GM12878 (cell line): ENCODE measurements around the gene ZNF365. TPM values are rescaled to one million over a fixed set of nuclear protein-coding genes. Genes with fewer than 3 reads are reported as not detected.
A peak's percentile ranks its signal among the peaks of the same experiment; 100 is the strongest.

Experiments
- ATAC-seq: fragments of 200-7000 bp; cut with Tn5 transposase; 3 replicates; pipeline ENCODE4 v1.9.1; 2020; ENCODE audit warnings: mild to moderate bottlenecking, moderate library complexity
- BruUV-seq: library from RNA; stranded (reverse); fragments of 400-500 nt; replicated peaks from 2 replicates; lab custom pipeline; 2021; lab: Mats Ljungman, UMichigan
- CTCF ChIA-PET: fragments of 300-600 bp; sonication (Branson Sonifier 250); formaldehyde crosslinking; extraction: SDS; loops from one replicate; lab custom pipeline; 2021; ENCODE audit warnings: inconsistent platforms; lab: Yijun Ruan, JAX
- POLR2A ChIA-PET: fragments of 350-600 bp; formaldehyde crosslinking; extraction: SDS; loops from one replicate; lab custom pipeline; 2021; ENCODE audit warnings: inconsistent platforms; lab: Charles Lee
- RAD21 ChIA-PET: fragments of 300-600 bp; sonication (Branson Sonifier 250); formaldehyde crosslinking; loops from one replicate; lab custom pipeline; 2023; ENCODE audit warnings: antibody characterized with exemption; ENCODE audit not compliant: unreplicated experiment; lab: Charles Lee
- SMC1A ChIA-PET: fragments of 300-600 bp; sonication (Branson Sonifier 250); formaldehyde crosslinking; loops from one replicate; lab custom pipeline; 2023; ENCODE audit not compliant: unreplicated experiment, uncharacterized antibody; lab: Charles Lee
- DNase-seq: peaks from one replicate; pipeline ENCODE4 v3.0.0-alpha.2; 2011; ENCODE audit warnings: low read depth, low spot score
- FAIRE-seq: peaks from 3 replicates; lab custom pipeline; 2011; peaks lifted over from hg19 to GRCh38; lab: Jason Lieb, UNC
- H2AFZ ChIP-seq: 2 replicates; pipeline ENCODE4 v1.6.0; 2011; ENCODE audit warnings: low read depth, low read length, control low read depth; ENCODE audit not compliant: control insufficient read depth
- H3K27ac ChIP-seq: 2 replicates; pipeline ENCODE4 v1.5.1; 2011; ENCODE audit warnings: control low read depth; ENCODE audit not compliant: control insufficient read depth, insufficient read depth
- H3K27me3 ChIP-seq, 2 experiments: replicated peaks in 1 of 2; 2 replicates each; pipeline versions ENCODE4 v1.6.0 to v1.6.1; 2011; ENCODE audit warnings: low read length in 1 of 2; ENCODE audit not compliant: control insufficient read depth in 2 of 2, insufficient read depth in 2 of 2
- H3K36me3 ChIP-seq, 2 experiments: 2 replicates each; pipeline ENCODE4 v1.5.1; 2011; ENCODE audit warnings: low read length in 1 of 2; ENCODE audit not compliant: control insufficient read depth in 2 of 2, insufficient read depth in 2 of 2
- H3K4me1 ChIP-seq: 2 replicates; pipeline ENCODE4 v1.6.1; 2011; ENCODE audit warnings: mild to moderate bottlenecking, low read length, moderate library complexity, mixed read lengths; ENCODE audit not compliant: control insufficient read depth, insufficient read depth
- H3K4me2 ChIP-seq: 2 replicates; pipeline ENCODE4 v1.6.0; 2011; ENCODE audit warnings: control low read depth; ENCODE audit not compliant: control insufficient read depth, insufficient read depth
- H3K4me3 ChIP-seq: fragments of 200-600 bp; sonication (generic); 2 replicates; pipeline ENCODE4 v1.5.1; 2016
- H3K79me2 ChIP-seq: 2 replicates; pipeline ENCODE4 v1.6.0; 2011; ENCODE audit warnings: low read length; ENCODE audit not compliant: control insufficient read depth, insufficient read depth
- H3K9ac ChIP-seq: 2 replicates; pipeline ENCODE4 v1.8.0; 2011; ENCODE audit warnings: low read length, control low read depth, mixed read lengths; ENCODE audit not compliant: control insufficient read depth, insufficient read depth
- H3K9me3 ChIP-seq: replicated peaks from 3 replicates; pipeline ENCODE4 v1.5.1; 2011; ENCODE audit warnings: mild to moderate bottlenecking, low read length; ENCODE audit not compliant: control insufficient read depth, insufficient read depth
- H4K20me1 ChIP-seq: 2 replicates; pipeline ENCODE4 v1.6.0; 2011; ENCODE audit not compliant: control insufficient read depth, insufficient read depth
- ATF7 ChIP-seq: fragments of 450-650 bp; IDR thresholded peaks from 2 replicates; pipeline ENCODE4 v1.6.1; 2016; ENCODE audit warnings: low read depth, mild to moderate bottlenecking
- BCL11A ChIP-seq: IDR thresholded peaks from 2 replicates; pipeline ENCODE4 v1.6.1; 2011; ENCODE audit warnings: low read depth, low read length
- CHD2 ChIP-seq: IDR thresholded peaks from 2 replicates; pipeline ENCODE4 v1.6.1; 2011; ENCODE audit warnings: low read depth, low read length, improper control_type of control experiment, borderline replicate concordance
- CREB1 ChIP-seq: IDR thresholded peaks from 2 replicates; pipeline ENCODE4 v1.6.1; 2012; ENCODE audit warnings: low read depth, mild to moderate bottlenecking, inconsistent platforms
- HDAC2 ChIP-seq: fragments of 200-600 bp; sonication (generic); IDR thresholded peaks from 2 replicates; pipeline ENCODE4 v1.6.1; 2017
- NFYB ChIP-seq: IDR thresholded peaks from 2 replicates; pipeline ENCODE4 v1.6.1; 2011; ENCODE audit warnings: low read depth, mild to moderate bottlenecking, low read length, improper control_type of control experiment, moderate library complexity; ENCODE audit not compliant: insufficient read depth
- NR2F1 ChIP-seq: fragments of 450-650 bp; conservative IDR thresholded peaks from 2 replicates; pipeline ENCODE4 v1.6.1; 2017; ENCODE audit warnings: mild to moderate bottlenecking
- POLR2AphosphoS2 ChIP-seq: IDR thresholded peaks from 2 replicates; pipeline ENCODE4 v1.6.1; 2011; ENCODE audit warnings: low read depth, mild to moderate bottlenecking, low read length, improper control_type of control experiment, moderate library complexity
- RFX5 ChIP-seq: IDR thresholded peaks from 2 replicates; pipeline ENCODE4 v1.6.1; 2011; ENCODE audit warnings: low read depth, low read length, improper control_type of control experiment
- SIX5 ChIP-seq: IDR thresholded peaks from 2 replicates; pipeline ENCODE4 v1.6.1; 2011; ENCODE audit warnings: mild to moderate bottlenecking, low read depth, low read length, moderate library complexity; ENCODE audit not compliant: severe bottlenecking
- SP1 ChIP-seq: IDR thresholded peaks from one replicate; pipeline ENCODE4 v1.6.1; 2011; ENCODE audit warnings: low read depth, low read length
- TBL1XR1 ChIP-seq: IDR thresholded peaks from 2 replicates; pipeline ENCODE4 v1.6.1; 2012; ENCODE audit warnings: low read depth, low read length, improper control_type of control experiment
- ZNF207 ChIP-seq: fragments of 450-650 bp; IDR thresholded peaks from 2 replicates; pipeline ENCODE4 v1.6.1; 2014; ENCODE audit warnings: antibody characterized with exemption, mild to moderate bottlenecking, borderline replicate concordance
- ZNF592 ChIP-seq: fragments of 450-650 bp; IDR thresholded peaks from 2 replicates; pipeline ENCODE4 v1.6.1; 2017; ENCODE audit warnings: mild to moderate bottlenecking, moderate library complexity
- WGBS: methylation state at CpG from one replicate; pipeline ENCODE4 v1.1.6; 2016; ENCODE audit warnings: low lambda C conversion rate; ENCODE audit not compliant: insufficient replicate concordance, insufficient coverage; ENCODE audit errors: missing lambda C conversion rate; 5-methylcytosine and 5-hydroxymethylcytosine counted together
- in situ Hi-C: fragments of 300-500 bp; cut with MboI; formaldehyde crosslinking; loops from 9 replicates; pipeline ENCODE4 v1.14.3; 2018; ENCODE audit warnings: mixed read lengths
- intact Hi-C: fragments of 100-400 bp; cut with micrococcal nuclease; formaldehyde crosslinking; loops from one replicate; pipeline ENCODE4 v1.14.2; 2022; ENCODE audit not compliant: unreplicated experiment
- polyA plus RNA-seq, 11 experiments: library from polyadenylated mRNA; depleted of rRNA in 4 of 11; unstranded in 6 of 11; stranded (reverse) in 5 of 11; fragments of >200 nt; fragmentation: Nextera tagmentation in 4 of 11; fragmentation: Illumina TruSeq in 1 of 11; extraction: Ambion mirVana in 4 of 11; extraction: Trizol in 1 of 11; gene quantifications; 1 replicate in 1 of 11; 2 replicates in 10 of 11; pipeline versions ENCODE4 v1.2.1 to v1.2.3, GENCODE V29; 2011 to 2016; ENCODE audit warnings: inconsistent platforms in 2 of 11, missing spikeins in 2 of 11, low read depth in 1 of 11
- total RNA-seq, 4 experiments: library from RNA; depleted of rRNA in 3 of 4; stranded (reverse); fragments of >200 nt in 3 of 4; fragmentation: Illumina TruSeq in 1 of 4; extraction: Trizol in 1 of 4; gene quantifications; 2 replicates each; pipeline versions ENCODE4 v1.2.1 to v1.2.3, GENCODE V29; 2013 to 2021

Gene ZNF365
- total and polyA plus RNA-seq, 10 of the 15 experiments (the other 5 are each of a cell fraction or from before 2014, with no cell fraction given), result 0.08 TPM; not detected in 9

- H3K27ac ChIP-seq, result no peak overlapping the region
- FAIRE-seq, result no peak
- no peaks in the 10 kb centered on the region for H3K79me2 ChIP-seq
- H3K36me3 ChIP-seq, result no peaks in the 10 kb centered on the region
- BruUV-seq, result no TSS peak
- no peak for DNase-seq
- TF ChIP-seq SIX5 (no peak), HDAC2 (no peak)
- WGBS, result 22% methylated on average over 8 of the region's 8 CpGs
- in situ Hi-C loops, result no loop called here
- ChIA-PET CTCF (no interaction called here), POLR2A (no interaction called here), RAD21 (no interaction called here), SMC1A (no interaction called here)
- no peak for ATAC-seq
- H3K9me3 ChIP-seq, result no peaks in the 10 kb centered on the region
- H3K27me3 ChIP-seq, result peaks cover 8 to 22% of the 10 kb centered on the region in 2 experiments
- peak overlapping the region; percentile 50; the same call in 1 of the 2 replicates for H3K4me2 ChIP-seq
- no peak overlapping the region for H2AFZ ChIP-seq
- no peak overlapping the region for H3K9ac ChIP-seq
- H3K4me1 ChIP-seq, result no peaks in the 10 kb centered on the region
- no peaks in the 10 kb centered on the region for H4K20me1 ChIP-seq
- intact Hi-C loops, result no loop called here
- H3K4me3 ChIP-seq, result no peak overlapping the region
Observed at GRCh38 chr10:62373639-62373994, 552 bp upstream of the ZNF365 start.

DNA sequence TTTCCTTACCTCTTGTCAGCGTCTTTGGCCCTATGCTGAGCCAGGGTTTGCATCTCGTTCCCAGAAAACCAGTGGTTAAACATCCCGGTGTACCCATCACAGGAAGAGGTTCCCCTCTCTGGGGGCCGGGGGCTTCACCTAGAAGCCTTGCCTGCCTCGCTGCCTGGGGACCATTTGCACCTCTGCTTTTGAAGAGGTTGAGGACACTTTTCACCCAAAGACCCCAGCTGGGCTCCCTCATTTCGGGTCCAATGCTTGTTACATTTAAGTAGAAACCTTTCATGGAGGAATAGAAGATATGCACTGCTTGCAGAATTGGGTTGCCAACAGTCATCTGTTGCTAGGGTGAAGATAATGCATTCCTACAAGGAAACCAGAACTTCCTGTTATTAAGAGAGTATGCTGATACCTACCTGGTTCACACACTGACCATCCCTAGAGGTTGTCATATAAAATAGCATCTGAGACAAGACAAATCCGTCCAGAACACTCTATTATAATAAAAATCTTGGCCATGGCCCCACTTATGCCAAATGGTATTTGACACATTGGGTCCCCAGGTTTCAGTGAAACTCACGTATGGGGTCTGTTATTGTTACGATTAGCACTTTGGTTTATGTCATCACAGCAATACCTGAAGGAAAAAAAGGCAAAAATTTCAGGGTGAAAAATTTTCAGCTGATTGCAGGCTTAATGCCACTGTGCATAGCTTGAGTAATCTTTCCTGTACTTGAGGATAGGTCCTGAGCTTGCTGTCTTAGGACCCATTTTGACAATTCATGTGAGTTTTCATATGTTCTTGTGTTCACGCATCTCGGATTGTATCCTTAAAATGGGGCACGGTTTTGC is 917 bp downstream of the ZNF365 start:
- H3K9ac ChIP-seq, result no peak overlapping the region
- 35% methylated on average over 12 of the region's 12 CpGs for WGBS
- POLR2A ChIA-PET, result no interaction called here
- H3K79me2 ChIP-seq, result no peaks in the 10 kb centered on the region
- no peaks in the 10 kb centered on the region for H3K36me3 ChIP-seq
- no peak for TF ChIP-seq SP1
- no peak for TF ChIP-seq BCL11A
- TF ChIP-seq ATF7, result no peak
- peak; percentile 88 for TF ChIP-seq RFX5
- TF ChIP-seq CREB1, result peak; percentile 52; the same call in 1 of the 2 replicates
- no peak for TF ChIP-seq POLR2AphosphoS2
- TF ChIP-seq CHD2, result no peak
- TF ChIP-seq ZNF592, result no peak
- TF ChIP-seq ZNF207, result no peak
- no peak for TF ChIP-seq TBL1XR1
- TF ChIP-seq NFYB, result no peak
- no peak for TF ChIP-seq NR2F1
- TF ChIP-seq, all 136 proteins: peak for 2
- in situ Hi-C loops (no loop called here), intact Hi-C loops (no loop called here)
- Histone ChIP-seq H3K4me1 (no peaks in the 10 kb centered on the region), H3K27me3 (peaks cover 8 to 22% of the 10 kb centered on the region in 2 experiments), H3K9me3 (no peaks in the 10 kb centered on the region), H4K20me1 (no peaks in the 10 kb centered on the region), H2AFZ (no peak overlapping the region), H3K27ac (no peak overlapping the region), H3K4me3 (no peak overlapping the region), H3K4me2 (no peak overlapping the region)
- BruUV-seq, result no TSS peak
- ChIA-PET SMC1A (interaction anchor here (1.5 kb wide), 1 partner anchor 12 kb away, joined by 5 read pairs; no protein-coding TSS in a partner anchor), CTCF (no interaction called here), RAD21 (no interaction called here)
- FAIRE-seq, result no peak
- ATAC-seq, result no peak
- DNase-seq, result no peak
